Mammary epithelial cell (primary cell): ENCODE measurements around the gene HOXD13.
A peak's percentile ranks its signal among the peaks of the same experiment; 100 is the strongest.

Source experiments
- CTCF ChIP-seq, 2 donors: IDR thresholded peaks in 1 of 2; conservative IDR thresholded peaks in 1 of 2; 2 replicates each; pipeline ENCODE4 v1.5.1; 2011 to 2012; ENCODE audit warnings: inconsistent platforms in 2 of 2, low read length in 2 of 2, mild to moderate bottlenecking in 2 of 2, control low read depth in 1 of 2, low read depth in 1 of 2; ENCODE audit not compliant: insufficient read depth in 1 of 2; ENCODE audit errors: extremely low read depth in 1 of 2
- EZH2 ChIP-seq: IDR thresholded peaks from 2 replicates; pipeline ENCODE4 v1.6.1; 2012; ENCODE audit warnings: low read length, inconsistent platforms, borderline replicate concordance

DNA sequence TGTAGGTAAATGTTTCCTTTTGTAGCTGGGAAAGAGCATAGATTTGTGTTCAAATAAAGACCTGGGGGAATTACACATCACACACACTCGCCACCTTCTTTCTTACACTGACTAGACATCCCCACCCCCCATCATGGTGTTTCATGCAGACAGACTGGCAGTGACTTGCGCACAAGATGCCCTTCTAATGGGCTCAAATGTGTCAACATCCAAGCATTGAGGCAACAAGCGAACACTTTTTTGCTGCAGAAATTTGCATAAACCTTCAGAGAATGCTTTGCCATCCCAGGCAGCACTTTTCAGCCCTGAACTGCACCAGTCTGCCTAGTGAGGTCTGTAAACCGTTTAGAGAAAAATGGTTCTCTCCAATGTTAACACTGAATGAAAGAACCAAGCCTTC, 41.5 kb downstream of the HOXD13 start:
- TF ChIP-seq CTCF (conservative IDR thresholded peaks at IDR 0.05 in 1 of 2, IDR thresholded peaks at IDR 0.05 in 1 of 2; ENCODE audit: extremely low read depth in 1 of 2, insufficient read depth in 1 of 2, low read depth in 1 of 2, low read length in 2 of 2) = no peak
- peak; percentile 46 for TF ChIP-seq EZH2
